K562 (cell line): Measurements from ENCODE around the gene ACTN1. TPM values are rescaled to one million over a fixed set of nuclear protein-coding genes. Genes with fewer than 3 reads are reported as not detected.

Source experiments
- ATAC-seq: fragments of 200-7000 bp; cut with Tn5 transposase; 3 replicates; pipeline ENCODE4 v1.9.1; 2020; ENCODE audit warnings: moderate library complexity
- BruUV-seq: library from RNA; stranded (reverse); fragments of 400-500 nt; replicated peaks from 2 replicates; lab custom pipeline; 2021; lab: Mats Ljungman, UMichigan
- CTCF ChIA-PET: fragments of 300-600 bp; formaldehyde crosslinking; extraction: SDS; loops from one replicate; lab custom pipeline; 2021; ENCODE audit warnings: low intra/inter-chr PET ratio; lab: Yijun Ruan, JAX
- POLR2A ChIA-PET: fragments of 300-600, 350-650 bp; sonication (Branson Sonifier 250); formaldehyde crosslinking; extraction: SDS; loops from one replicate; lab custom pipeline; 2021; ENCODE audit warnings: antibody characterized with exemption, inconsistent platforms; lab: Yijun Ruan, JAX
- DNase-seq, 4 experiments: peaks; one replicate each; pipeline versions ENCODE4 v3.0.0 to v3.0.0-alpha.2; 2011 to 2018; ENCODE audit warnings: low spot score in 3 of 4, mixed read lengths in 3 of 4; ENCODE audit errors: extremely low read depth in 1 of 4
- FAIRE-seq: peaks from 2 replicates; lab custom pipeline; 2011; peaks lifted over from hg19 to GRCh38; lab: Jason Lieb, UNC
- H2AFZ ChIP-seq: 2 replicates; pipeline ENCODE4 v1.6.0; 2011; ENCODE audit warnings: low read depth, low read length, control low read depth, inconsistent platforms
- H3K27ac ChIP-seq: fragments of 200-600 bp; 3 replicates; pipeline ENCODE4 v1.8.0; 2011; ENCODE audit warnings: low read depth, mild to moderate bottlenecking, control low read depth, inconsistent platforms, low read length, moderate library complexity, mixed read lengths; ENCODE audit errors: extremely low read depth
- H3K27me3 ChIP-seq, 2 experiments: fragments of 300-600 bp in 1 of 2; 2 replicates in 1 of 2; 3 replicates in 1 of 2; pipeline versions ENCODE4 v1.6.0 to v1.8.0; 2011; ENCODE audit warnings: inconsistent platforms in 2 of 2, low read length in 2 of 2, mild to moderate bottlenecking in 1 of 2, mixed read lengths in 1 of 2, moderate library complexity in 1 of 2; ENCODE audit not compliant: control insufficient read depth in 2 of 2, insufficient read depth in 2 of 2
- H3K36me3 ChIP-seq: fragments of 300-600 bp; 3 replicates; pipeline ENCODE4 v1.8.0; 2011; ENCODE audit warnings: mild to moderate bottlenecking, low read length, inconsistent platforms; ENCODE audit not compliant: control insufficient read depth, insufficient read depth
- H3K4me1 ChIP-seq, 2 experiments: fragments of 200-600 bp in 1 of 2; replicated peaks in 1 of 2; 2 replicates in 1 of 2; 3 replicates in 1 of 2; pipeline versions ENCODE4 v1.5.1 to v1.8.0; 2011; ENCODE audit warnings: inconsistent platforms in 2 of 2, low read length in 2 of 2, mild to moderate bottlenecking in 1 of 2, mixed read lengths in 1 of 2, moderate library complexity in 1 of 2; ENCODE audit not compliant: control insufficient read depth in 2 of 2, insufficient read depth in 2 of 2
- H3K4me2 ChIP-seq: 2 replicates; pipeline ENCODE4 v1.6.1; 2011; ENCODE audit warnings: low read length, control low read depth, inconsistent platforms, mixed read lengths; ENCODE audit not compliant: insufficient read depth
- H3K4me3 ChIP-seq: fragments of 200-600 bp; sonication (generic), shearing (Covaris generic); 2 replicates; pipeline ENCODE4 v1.5.1; 2016; ENCODE audit warnings: control low read depth, inconsistent platforms
- H3K79me2 ChIP-seq: fragments of 200-600 bp; 3 replicates; pipeline ENCODE4 v1.8.0; 2011; ENCODE audit warnings: low read length, inconsistent platforms; ENCODE audit not compliant: control insufficient read depth, insufficient read depth
- H3K9ac ChIP-seq, 2 experiments: 2 replicates each; pipeline versions ENCODE4 v1.6.0 to v1.6.1; 2011; ENCODE audit warnings: low read depth in 2 of 2, low read length in 2 of 2, control low read depth in 1 of 2, inconsistent platforms in 1 of 2, mild to moderate bottlenecking in 1 of 2, mixed read lengths in 1 of 2; ENCODE audit not compliant: insufficient read depth in 1 of 2
- H3K9me1 ChIP-seq: one replicate; pipeline ENCODE4 v1.6.0; 2011; ENCODE audit warnings: inconsistent platforms, mild to moderate bottlenecking, low read length, moderate library complexity; ENCODE audit not compliant: control insufficient read depth, insufficient read depth
- H3K9me3 ChIP-seq: replicated peaks from 2 replicates; pipeline ENCODE4 v1.5.1; 2011; ENCODE audit warnings: low read depth, low read length, inconsistent platforms; ENCODE audit not compliant: control insufficient read depth, insufficient read depth
- H4K20me1 ChIP-seq: replicated peaks from 2 replicates; pipeline ENCODE4 v1.6.1; 2011; ENCODE audit warnings: low read length, inconsistent platforms, mixed read lengths; ENCODE audit not compliant: control insufficient read depth, insufficient read depth
- ARNT ChIP-seq, 2 experiments: fragments of 450-650 bp; IDR thresholded peaks; 2 replicates each; pipeline ENCODE4 v1.6.1; 2016; ENCODE audit warnings: mild to moderate bottlenecking in 1 of 2
- ASH1L ChIP-seq: fragments of 450-650 bp; IDR thresholded peaks from 2 replicates; pipeline ENCODE4 v1.6.1; 2018; ENCODE audit warnings: borderline replicate concordance, mild to moderate bottlenecking, low read depth; ENCODE audit not compliant: partially characterized antibody
- DIDO1 ChIP-seq: fragments of 450-650 bp; IDR thresholded peaks from 2 replicates; pipeline ENCODE4 v1.6.1; 2016; ENCODE audit warnings: low read depth, missing biosample characterization, missing genetic modification characterization
- FOXJ3 ChIP-seq: sonication (generic); formaldehyde crosslinking; IDR thresholded peaks from 2 replicates; pipeline ENCODE4 v1.4.0; 2020; ENCODE audit warnings: mild to moderate bottlenecking, missing genetic modification reagents
- GTF2F1 ChIP-seq: IDR thresholded peaks from 2 replicates; pipeline ENCODE4 v1.6.1; 2011; ENCODE audit warnings: low read depth, low read length, improper control_type of control experiment
- HNRNPL ChIP-seq: fragments of 200-400 bp; formaldehyde crosslinking; IDR thresholded peaks from 2 replicates; pipeline ENCODE4 v1.6.1; 2017; ENCODE audit warnings: low read depth, mild to moderate bottlenecking, low read length
- KDM1A ChIP-seq, 2 experiments: fragments of 450-650 bp; IDR thresholded peaks; 2 replicates each; pipeline ENCODE4 v1.6.1; 2016; ENCODE audit warnings: mild to moderate bottlenecking in 2 of 2
- LARP7 ChIP-seq: fragments of 450-650 bp; IDR thresholded peaks from 2 replicates; pipeline ENCODE4 v1.6.1; 2016
- MEF2D ChIP-seq: conservative IDR thresholded peaks from 2 replicates; pipeline ENCODE4 v1.6.1; 2016; ENCODE audit warnings: low read depth, missing genetic modification characterization, missing compliant biosample characterization
- PHF8 ChIP-seq: fragments of 200-600 bp; sonication (generic); IDR thresholded peaks from 2 replicates; pipeline ENCODE4 v1.6.1; 2012; ENCODE audit warnings: mixed run types, mild to moderate bottlenecking, inconsistent platforms, low read length, moderate library complexity, borderline replicate concordance
- POLR2B ChIP-seq: fragments of 450-650 bp; IDR thresholded peaks from 2 replicates; pipeline ENCODE4 v1.6.1; 2018; ENCODE audit warnings: low read depth; ENCODE audit not compliant: partially characterized antibody
- RBM17 ChIP-seq: fragments of 200-400 bp; formaldehyde crosslinking; IDR thresholded peaks from 2 replicates; pipeline ENCODE4 v1.6.1; 2017; ENCODE audit warnings: low read depth, mild to moderate bottlenecking, low read length, borderline replicate concordance
- SRF ChIP-seq, 2 experiments: fragments of 250-450, 450-650 bp in 1 of 2; sonication (Bioruptor Pico) in 1 of 2; sonication (generic) in 1 of 2; formaldehyde crosslinking; IDR thresholded peaks; 2 replicates each; pipeline versions ENCODE4 v1.5.0 to v1.5.1; 2020 to 2022; ENCODE audit warnings: mild to moderate bottlenecking in 1 of 2, missing genetic modification reagents in 1 of 2
- TEAD1 ChIP-seq, 2 experiments: fragments of 450-650 bp in 1 of 2; sonication (generic) in 1 of 2; formaldehyde crosslinking; IDR thresholded peaks; 2 replicates each; pipeline versions ENCODE4 v1.4.0 to v1.8.0; 2020 to 2022; ENCODE audit warnings: mild to moderate bottlenecking in 2 of 2, missing genetic modification reagents in 1 of 2
- TGIF2 ChIP-seq: sonication (generic); formaldehyde crosslinking; IDR thresholded peaks from 2 replicates; pipeline ENCODE4 v1.8.1; 2022; ENCODE audit warnings: mild to moderate bottlenecking, missing genetic modification reagents, moderate library complexity
- ZNF316 ChIP-seq: fragments of 450-650 bp; IDR thresholded peaks from 2 replicates; pipeline ENCODE4 v1.6.1; 2016
- ZNF408 ChIP-seq: fragments of 250-450 bp; sonication (Bioruptor Pico); IDR thresholded peaks from 2 replicates; pipeline ENCODE4 v1.4.0; 2020; ENCODE audit warnings: low read depth, mild to moderate bottlenecking, moderate library complexity
- ZNF778 ChIP-seq: fragments of 450-650 bp; formaldehyde crosslinking; IDR thresholded peaks from 2 replicates; pipeline ENCODE4 v1.4.0; 2020; ENCODE audit warnings: mild to moderate bottlenecking, moderate library complexity
- WGBS: fragments of 100-300 bp; shearing (Covaris generic); methylation state at CpG from one replicate; pipeline ENCODE4 v1.1.6; 2016; ENCODE audit warnings: low coverage, mixed read lengths; ENCODE audit not compliant: insufficient coverage; ENCODE audit errors: missing lambda C conversion rate; 5-methylcytosine and 5-hydroxymethylcytosine counted together
- in situ Hi-C: fragments of 300-500 bp; cut with MboI; formaldehyde crosslinking; loops from 4 replicates; pipeline ENCODE4 v1.15.0; 2018; ENCODE audit warnings: inconsistent platforms, mixed read lengths
- intact Hi-C: fragments of 100-400 bp; cut with micrococcal nuclease; formaldehyde crosslinking; loops from 2 replicates; pipeline ENCODE4 v1.14.2; 2022
- polyA plus RNA-seq, 8 experiments: library from polyadenylated mRNA; depleted of rRNA in 4 of 8; stranded (reverse) in 5 of 8; unstranded in 3 of 8; fragments of >200 nt; fragmentation: Nextera tagmentation in 2 of 8; fragmentation: Illumina TruSeq in 1 of 8; extraction: Ambion mirVana in 2 of 8; extraction: Trizol in 1 of 8; gene quantifications; 2 replicates each; pipeline versions ENCODE4 v1.2.1 to v1.2.3, GENCODE V29; 2011 to 2014; ENCODE audit warnings: inconsistent platforms in 1 of 8, missing spikeins in 1 of 8
- total RNA-seq, 7 experiments: library from RNA; depleted of rRNA in 6 of 7; stranded (reverse); fragments of >200 nt in 6 of 7; fragmentation: Illumina TruSeq in 2 of 7; extraction: Trizol in 2 of 7; gene quantifications; 2 replicates each; pipeline versions ENCODE4 v1.2.1 to v1.2.3, GENCODE V29; 2011 to 2021; ENCODE audit warnings: low replicate concordance in 1 of 7

ACTN1 gene
- total and polyA plus RNA-seq, 9 of the 15 experiments (the other 6 are each of a cell fraction or from before 2014, with no cell fraction given) = 2.2 to 67.7 (median 34.5) TPM

- Histone ChIP-seq H3K9me3 (no peaks in the 10 kb centered on the region), H3K4me1 (peaks cover 11 to 12% of the 10 kb centered on the region in 2 experiments; a peak in 4 of 5 replicates), H3K27ac (no peak overlapping the region), H3K4me2 (no peak overlapping the region), H3K79me2 (peaks cover 53% of the 10 kb centered on the region), H3K36me3 (peaks cover 13% of the 10 kb centered on the region; the same call in 2 of the 3 replicates), H2AFZ (no peak overlapping the region), H4K20me1 (peaks cover 51% of the 10 kb centered on the region), H3K9ac (no peak overlapping the region), H3K9me1 (no peaks in the 10 kb centered on the region), H3K4me3 (no peak overlapping the region), H3K27me3 (no peaks in the 10 kb centered on the region)
- intact Hi-C loops (no loop called here), in situ Hi-C loops (no loop called here)
- ChIA-PET CTCF (no interaction called here), POLR2A (interaction anchor here (0.7 to 5.5 kb wide), 4 partner anchors 8 to 13 kb away, joined by 3 to 25 read pairs (median 6); no protein-coding TSS in a partner anchor)
- FAIRE-seq (no peak), ATAC-seq (no peak), DNase-seq (no peak)
- 97% methylated on average over 3 of the region's 4 CpGs for WGBS
- TF ChIP-seq TEAD1 (CRISPR knock-in tag; IDR thresholded peaks at IDR 0.05) (no peak), RBM17 (no peak), SRF (CRISPR knock-in tag; IDR thresholded peaks at IDR 0.05) (no peak), FOXJ3 (CRISPR knock-in tag) (no peak), ZNF316 (no peak), ARNT (IDR thresholded peaks at IDR 0.05) (no peak), HNRNPL (no peak), PHF8 (no peak), ZNF408 (CRISPR knock-in tag) (no peak), GTF2F1 (no peak), LARP7 (no peak), MEF2D (tag) (no peak), KDM1A (IDR thresholded peaks at IDR 0.05) (no peak), ASH1L (no peak), POLR2B (no peak), ZNF778 (CRISPR knock-in tag) (no peak), DIDO1 (tag) (no peak), TGIF2 (no peak)
- BruUV-seq = no TSS peak
Measured at GRCh38 chr14:68968721-68969120, 10.4 kb downstream of the ACTN1 start.
